ENCODE measurements around the gene TMEM143.
"Not testable (repeated sequence)": the region's sequence is repeated elsewhere in the genome, so short reads cannot be mapped to it uniquely, and the experiment has no call there.

TMEM143 gene

DNA sequence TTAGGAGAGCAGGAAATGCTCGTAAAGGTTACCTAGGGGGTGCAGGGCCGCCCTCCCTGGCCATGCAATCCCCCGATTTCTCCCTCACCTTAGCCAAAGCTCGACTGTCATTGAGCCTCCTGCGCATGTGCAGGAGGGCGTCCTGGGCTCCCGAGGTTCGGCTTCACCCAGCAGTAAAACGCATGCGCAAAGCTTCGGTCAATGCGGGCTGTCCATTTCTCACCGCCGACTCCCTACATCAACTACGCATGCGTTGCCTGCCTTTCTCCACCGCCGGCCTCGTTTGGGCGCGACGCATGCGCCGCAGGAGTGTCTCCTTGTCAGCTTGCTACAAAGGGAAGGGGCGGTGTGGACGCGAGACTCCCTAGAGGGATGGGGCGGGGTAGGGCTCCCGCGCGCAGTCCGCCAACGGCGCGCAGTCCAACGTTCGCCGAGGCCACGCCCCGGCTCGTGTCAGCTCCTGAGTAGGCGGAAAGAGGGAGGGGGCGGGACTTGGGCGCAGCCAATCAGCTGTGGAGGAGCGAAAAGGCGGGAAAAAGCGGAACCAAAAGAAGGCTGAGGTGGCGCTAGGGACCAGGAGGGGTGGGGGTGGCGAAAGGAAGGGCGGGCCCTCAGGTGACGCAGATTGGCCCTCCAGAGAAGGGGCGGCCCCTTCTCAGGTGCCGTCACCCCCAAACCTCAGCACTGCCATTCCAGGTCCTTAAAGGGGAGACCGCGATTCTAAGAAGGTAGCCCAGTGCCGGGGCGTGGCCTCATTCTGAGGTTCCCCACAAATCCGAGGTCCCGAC lies at the start of gene TMEM143, which contains the start of gene SYNGR4:
TSS of gene TMEM143 (minus strand) at position 131 of the 788 bp plus-strand sequence. CDS start at position 111, 20 bp downstream.
TSS of gene SYNGR4 (plus strand) at position 558 of the 788 bp plus-strand sequence. CDS start 1,476 bp downstream, outside the sequence.
- DNase-seq (ENCODE audit: low spot score), result peak; percentile 98

DNA sequence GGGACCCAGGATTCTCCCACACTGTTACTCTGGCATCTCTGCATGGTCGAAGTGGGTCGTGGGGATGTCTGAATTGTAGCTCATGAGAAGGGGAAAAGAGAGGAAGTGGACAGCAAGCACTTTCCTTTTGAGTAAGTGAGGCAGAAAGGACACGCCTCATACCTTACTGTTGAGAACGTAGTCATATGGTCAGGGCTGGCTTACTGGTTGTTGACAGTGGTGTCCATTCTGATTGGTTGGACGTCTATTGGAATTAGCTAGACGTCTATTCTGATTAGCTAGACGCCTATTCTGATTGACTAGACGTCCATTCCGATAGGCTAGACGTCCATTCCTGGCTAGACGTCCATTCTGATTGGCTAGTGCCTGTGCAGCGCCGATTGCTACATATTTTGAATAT lies 42.1 kb upstream of the TMEM143 start:
- DNase-seq (ENCODE audit: low spot score), result no peak

DNA sequence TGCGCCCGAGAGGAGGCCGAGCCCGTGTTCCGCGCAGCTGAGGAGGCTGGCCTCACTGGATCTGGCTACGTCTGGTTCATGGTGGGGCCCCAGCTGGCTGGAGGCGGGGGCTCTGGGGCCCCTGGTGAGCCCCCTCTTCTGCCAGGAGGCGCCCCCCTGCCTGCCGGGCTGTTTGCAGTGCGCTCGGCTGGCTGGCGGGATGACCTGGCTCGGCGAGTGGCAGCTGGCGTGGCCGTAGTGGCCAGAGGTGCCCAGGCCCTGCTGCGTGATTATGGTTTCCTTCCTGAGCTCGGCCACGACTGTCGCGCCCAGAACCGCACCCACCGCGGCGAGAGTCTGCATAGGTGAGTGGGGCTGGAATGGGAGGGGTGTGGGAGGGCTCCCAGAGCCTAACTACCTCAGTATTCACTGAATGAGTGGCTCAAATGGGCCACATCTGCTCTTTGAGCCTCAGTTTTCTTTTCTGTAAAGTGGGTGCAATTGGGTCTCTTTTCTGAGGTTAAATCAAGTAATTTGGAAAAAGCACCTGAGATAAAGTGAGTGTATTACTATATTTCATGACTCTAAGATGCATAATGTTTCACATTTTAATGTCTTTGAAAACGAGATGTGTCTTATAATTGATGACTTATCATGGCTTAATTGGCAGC lies 41.4 kb upstream of the TMEM143 start:
- DNase-seq (ENCODE audit: low spot score), result no peak

DNA sequence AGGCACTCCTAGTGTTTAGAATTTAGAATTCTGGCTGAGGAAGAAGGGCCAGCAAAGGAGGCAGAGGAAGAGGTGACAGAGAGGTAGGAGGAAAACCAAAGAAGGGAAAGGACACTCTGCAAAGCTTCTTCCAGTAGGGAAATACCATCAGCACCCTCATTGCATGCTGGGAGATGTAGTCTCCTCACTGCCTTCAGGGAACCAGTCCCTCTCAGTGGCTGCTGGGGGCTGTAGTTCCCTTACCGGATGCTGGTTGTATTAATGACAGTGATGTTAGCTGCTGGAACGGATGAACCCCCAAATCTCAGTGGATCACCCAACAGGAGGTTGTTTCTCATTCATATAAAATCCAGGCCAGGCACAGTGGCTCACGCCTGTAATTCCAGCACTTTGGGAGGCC lies 39.9 kb upstream of the TMEM143 start:
- peak; percentile 78 for DNase-seq (ENCODE audit: low spot score)

DNA sequence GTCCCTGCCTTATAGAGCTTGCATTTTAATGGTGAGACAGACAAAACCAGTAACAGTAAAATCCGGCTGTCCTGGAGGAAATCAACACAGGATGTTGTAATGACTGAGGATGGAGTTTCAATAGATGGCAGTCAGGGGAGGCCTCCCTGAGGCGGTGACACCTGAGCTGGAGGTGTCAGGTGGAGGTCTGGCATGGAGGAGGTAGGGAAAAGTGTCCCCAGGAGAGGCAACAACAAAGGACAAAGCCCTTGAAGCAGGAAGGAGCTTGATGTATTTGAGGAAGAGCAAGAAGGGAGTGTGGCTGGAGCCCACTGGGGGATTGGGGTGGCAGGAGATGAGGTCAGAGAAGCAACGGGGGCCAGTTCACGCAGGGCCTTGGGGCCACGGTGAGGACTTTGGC lies 37.5 kb upstream of the TMEM143 start:
- no peak for DNase-seq (ENCODE audit: low spot score)

DNA sequence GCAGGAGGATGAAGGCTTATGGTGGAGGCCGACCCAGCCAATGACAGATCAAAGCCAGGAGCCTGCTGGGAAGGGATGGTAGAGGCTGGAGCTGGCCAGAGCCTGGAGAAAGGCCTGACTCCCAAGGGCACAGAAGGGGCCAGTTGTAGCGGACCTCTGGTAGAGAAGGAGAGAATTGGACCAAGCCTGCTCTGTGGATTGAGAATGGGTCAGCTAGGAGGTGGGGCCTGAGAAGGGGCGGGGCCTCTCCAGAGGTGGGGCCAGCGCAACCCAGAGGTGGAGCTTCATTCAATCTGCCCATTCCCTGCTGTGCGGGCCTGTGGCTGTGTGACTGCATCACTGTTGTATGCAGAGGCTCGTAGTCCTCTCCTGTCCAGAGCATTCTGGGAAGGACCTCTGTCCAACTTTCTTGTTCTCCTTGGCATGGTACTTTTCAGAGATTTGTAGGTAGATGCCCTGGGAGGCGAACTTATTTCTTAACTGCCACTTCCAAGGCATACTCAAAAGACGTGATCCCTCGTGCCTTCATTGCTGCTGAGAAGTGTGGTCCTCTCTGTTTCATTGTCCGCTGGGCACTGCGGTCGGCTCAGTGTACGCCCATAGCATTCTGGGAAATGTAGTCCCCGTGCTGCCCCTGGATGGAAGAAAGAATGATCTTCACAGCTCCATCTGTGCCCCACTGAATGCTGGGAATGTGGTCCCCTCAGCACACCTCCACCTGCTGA lies 36.4 kb upstream of the TMEM143 start:
- no peak for DNase-seq (ENCODE audit: low spot score)

DNA sequence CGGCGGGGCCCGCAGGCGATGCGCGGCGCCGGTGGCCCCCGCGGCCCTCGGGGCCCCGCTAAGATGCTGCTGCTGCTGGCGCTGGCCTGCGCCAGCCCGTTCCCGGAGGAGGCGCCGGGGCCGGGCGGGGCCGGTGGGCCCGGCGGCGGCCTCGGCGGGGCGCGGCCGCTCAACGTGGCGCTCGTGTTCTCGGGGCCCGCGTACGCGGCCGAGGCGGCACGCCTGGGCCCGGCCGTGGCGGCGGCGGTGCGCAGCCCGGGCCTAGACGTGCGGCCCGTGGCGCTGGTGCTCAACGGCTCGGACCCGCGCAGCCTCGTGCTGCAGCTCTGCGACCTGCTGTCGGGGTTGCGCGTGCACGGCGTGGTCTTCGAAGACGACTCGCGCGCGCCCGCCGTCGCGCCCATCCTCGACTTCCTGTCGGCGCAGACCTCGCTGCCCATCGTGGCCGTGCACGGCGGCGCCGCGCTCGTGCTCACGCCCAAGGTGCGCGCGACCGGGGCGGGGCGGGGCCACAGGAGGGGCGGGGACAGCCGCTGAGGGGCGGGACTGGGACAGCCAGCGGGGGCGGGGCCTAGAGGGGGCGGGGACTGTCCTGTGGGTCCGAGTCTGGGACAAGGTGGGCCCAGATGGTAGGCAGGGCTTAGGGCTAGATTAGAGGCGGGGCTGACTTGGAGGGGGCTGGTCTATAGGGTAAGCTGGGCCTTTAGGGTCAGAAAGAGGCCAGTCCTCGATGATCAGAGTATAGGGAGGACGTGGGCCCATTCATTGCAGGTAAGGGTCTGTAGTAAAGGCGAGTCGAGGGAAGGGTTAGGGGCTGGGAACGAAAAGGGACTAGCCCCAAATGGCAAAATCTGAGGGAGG lies 34.9 kb upstream of the TMEM143 start:
- peak; percentile 93 for DNase-seq (ENCODE audit: low spot score)

DNA sequence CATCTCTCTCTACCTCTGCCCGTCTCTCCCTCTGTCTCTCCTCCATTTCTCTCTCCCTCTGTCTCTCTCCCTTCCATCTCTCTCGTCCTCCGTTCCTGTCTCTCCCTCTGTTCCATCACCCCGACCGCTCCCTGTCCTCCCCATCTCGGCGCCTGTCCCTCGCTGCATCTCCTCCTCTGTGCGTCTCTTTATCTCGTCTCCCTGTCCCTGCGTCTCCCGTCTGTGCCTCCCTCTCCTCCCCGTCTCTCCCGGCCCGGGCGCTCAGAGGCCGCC lies 34.3 kb upstream of the TMEM143 start:
- no peak for DNase-seq (ENCODE audit: low spot score)

DNA sequence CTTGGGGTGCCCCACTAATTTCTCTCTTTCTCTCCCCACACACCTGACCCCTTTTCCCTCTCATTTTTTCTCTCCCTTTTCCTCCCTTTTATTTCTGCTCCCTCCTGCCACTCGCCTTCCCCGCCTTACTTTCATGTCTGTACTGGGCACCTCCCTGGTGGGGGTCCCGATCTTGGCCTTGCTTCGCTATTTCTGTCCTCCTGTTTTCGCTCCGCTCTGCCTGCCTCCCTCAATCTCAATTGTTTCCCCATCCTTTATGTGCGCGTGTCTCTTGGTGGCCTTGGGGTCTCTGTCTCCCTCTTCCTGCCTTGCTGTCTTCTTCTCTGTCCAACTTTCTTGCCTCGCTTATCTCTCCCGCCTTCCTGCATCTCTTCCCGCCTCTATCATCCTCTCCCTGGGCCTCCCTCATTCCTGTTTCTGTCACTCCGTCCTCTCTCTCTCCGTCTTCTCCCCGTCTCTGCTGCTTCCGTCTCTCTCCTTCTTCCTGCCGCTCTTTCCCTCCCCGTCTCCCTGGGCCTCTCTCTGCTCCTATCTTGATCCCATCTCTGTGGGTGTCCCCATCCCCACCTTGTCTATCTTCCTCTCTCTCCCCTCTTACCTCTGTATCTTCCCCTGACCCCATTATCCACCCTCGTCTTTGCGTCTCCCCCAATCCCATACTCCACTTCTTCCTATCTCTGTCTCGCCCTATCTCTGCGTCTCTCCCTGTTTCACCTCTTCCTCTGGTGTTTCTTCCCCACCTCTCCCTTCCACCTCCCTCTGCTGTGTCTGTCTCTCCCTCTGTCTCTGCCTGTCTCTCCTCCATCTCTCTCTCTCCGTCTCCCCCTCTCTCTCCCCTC lies 33.7 kb upstream of the TMEM143 start:
- no peak for DNase-seq (ENCODE audit: low spot score)

DNA sequence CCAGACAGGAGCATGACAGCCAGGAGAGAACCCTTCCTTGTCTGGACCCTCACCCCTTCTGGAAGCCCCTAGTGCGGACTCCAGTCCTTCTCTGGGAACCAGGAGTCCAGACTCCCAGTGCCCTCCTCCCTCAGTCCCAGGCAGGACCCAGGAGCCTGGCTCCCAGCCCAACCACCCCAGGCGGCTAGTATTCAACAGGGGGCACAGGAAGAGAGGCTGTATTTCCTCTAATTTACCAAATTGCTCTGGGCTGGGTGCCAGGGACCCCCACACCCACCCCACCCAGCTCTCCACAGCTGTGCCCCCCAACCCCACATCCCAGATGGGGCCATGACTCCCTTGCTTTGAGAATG lies 33.1 kb upstream of the TMEM143 start:
- no peak for DNase-seq (ENCODE audit: low spot score)

DNA sequence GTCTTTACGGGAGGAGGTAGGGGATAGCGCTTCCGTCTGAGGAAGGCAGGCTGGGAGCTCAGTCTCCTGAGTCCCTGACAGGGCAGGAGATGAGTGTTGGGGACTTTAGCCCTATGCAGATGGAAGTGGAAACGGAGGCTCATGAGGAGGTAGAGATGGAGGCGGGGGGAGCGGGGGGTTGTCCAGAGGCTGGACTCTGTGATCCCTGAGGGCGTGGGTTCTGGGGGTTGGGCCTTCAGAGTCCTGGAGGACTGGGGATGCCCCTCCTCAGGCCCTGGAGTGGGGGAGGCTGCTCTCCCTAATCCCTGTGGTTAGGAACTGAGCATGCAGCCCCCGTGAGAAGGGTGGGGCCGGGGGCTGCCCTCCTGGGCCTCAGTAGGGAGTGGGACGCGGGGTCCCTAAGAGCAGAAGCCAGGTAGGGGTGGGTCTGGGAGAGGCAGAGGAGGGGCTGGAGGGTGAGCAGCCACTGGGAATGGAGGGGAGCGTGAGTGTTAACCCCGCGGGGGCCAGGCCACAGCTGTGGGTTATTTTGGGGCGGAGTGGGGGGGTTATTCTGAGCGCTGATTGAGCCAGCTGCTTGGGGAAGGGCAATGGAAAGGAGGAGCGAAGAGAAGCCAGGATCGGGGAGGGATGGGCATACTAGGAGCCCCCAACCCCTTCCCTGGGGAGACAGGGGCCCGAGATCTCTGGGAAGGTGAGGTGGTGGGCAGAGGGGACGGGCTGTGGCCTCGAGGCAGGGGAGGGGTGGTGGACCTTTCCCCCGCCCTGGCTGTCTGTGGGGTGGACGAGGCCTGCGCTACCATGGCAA lies 32.5 kb upstream of the TMEM143 start:
- no peak for DNase-seq (ENCODE audit: low spot score)

DNA sequence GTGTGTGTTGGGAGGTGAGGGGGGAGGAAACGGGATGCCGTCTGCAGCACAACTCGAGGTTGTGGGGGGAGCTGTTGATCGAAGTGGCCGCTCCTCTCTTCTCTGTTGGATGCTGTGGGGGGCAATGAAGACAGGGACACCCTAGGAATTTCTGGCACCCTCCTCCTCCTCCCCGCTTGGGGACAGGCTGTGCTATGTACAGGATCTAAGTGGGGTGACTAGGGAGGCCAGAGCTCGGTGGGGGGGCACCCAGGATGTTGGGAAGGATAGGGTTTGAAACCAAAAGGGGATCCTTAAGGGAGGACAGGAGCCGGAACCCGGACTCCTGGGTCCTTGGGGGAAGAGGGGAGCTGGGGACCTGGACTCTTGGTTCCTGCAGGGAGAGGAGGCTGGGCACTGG lies 31.8 kb upstream of the TMEM143 start:
- no peak for DNase-seq (ENCODE audit: low spot score)

DNA sequence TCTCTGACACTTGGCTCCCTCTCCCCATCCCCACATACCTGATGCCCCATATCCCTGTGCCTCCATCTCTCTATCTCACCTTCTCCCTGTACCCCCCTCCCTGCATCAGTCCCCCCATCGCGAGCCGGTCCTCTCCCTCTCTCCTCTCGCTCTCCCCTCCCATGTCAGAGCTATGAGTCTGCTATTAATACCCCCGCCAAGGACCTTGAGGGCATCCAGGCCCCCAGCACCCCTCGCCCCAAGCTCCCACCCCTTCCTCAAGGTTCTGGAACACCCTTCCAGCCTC lies 31.4 kb upstream of the TMEM143 start:
- DNase-seq (ENCODE audit: low spot score), result no peak

DNA sequence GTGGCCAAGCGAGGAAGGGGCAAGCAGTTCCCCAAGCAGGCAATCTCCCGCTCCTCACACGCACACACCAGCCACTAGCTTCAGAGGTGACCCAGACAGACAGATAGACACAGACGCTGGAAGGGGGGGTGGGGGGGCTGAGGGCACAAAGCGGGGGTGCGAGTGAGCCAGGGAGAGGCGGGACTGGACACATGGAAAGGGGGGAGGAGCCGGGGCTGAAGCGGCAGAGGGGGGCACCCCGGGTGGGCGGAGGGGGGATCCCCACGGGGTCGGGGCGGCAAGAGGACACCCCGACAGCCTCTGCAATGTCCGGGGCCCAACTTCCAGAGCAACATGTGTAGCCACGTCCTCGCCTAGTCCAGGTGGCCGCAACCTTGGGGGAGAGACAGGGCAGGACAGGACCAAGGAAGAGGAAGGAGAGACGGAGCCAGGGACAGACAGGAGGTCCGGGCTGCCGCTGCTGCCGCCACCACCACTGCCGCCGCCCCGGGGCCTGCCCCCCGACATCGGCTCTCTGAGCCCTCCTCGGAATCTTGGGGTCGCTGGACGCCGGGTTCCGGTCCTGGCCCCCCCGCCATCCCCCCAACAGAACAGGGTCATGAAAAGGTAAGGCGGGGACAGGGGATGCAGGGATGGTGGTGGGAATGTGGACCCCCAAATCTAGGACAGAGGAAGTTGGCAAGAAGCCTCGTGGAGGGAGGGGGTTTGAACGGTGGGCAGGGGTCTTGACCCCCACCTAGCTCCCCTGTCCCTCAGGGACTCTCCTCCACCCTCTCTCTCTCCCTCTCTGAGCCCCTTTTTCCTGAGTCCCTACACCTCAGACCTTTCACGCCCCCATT lies 30.8 kb upstream of the TMEM143 start:
- DNase-seq (ENCODE audit: low spot score), result no peak

DNA sequence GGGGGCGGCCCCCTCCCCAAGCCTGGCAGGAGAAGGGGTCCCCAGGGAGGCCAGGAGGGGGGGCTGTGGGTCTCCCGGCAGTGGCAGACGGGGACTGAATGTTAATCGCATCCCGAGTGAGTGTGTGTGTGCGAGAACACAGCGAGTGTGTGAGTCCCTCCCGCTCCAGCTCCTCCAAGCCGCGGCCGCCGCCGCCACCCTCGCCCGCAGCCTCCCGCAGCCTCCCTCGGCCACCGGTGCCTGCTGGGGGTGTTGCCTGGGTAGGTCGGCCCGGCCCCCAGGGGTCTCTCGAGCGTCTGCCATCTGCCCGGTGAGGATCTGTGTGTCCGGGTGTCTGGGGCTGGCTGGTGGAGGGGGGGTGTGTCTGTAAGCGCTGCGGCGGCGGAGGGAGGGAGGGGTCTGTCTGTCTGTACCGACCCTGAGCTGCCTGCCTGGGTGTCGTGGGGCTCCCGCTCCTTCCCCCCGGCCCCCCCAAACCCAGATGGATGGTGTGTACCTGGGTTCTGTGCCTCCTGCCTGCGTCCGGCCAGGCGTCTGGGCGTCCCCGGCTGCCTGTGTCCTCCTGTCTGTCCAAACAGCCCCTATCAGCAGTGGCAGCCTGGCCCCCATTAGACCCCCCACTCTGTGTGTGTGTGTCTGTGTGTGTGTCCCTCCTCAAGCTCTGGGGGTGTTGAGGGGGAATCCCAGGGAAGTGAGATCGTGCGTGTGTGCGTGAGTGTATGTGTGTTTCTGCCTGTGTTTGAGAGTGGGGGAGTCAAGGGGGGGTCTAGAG lies 30.0 kb upstream of the TMEM143 start, which contains the start of gene GRIN2D:
TSS of gene GRIN2D (plus strand) at position 110 of the 772 bp plus-strand sequence. CDS start 4,725 bp downstream, outside the sequence.
- DNase-seq (ENCODE audit: low spot score), result peak; percentile 86

DNA sequence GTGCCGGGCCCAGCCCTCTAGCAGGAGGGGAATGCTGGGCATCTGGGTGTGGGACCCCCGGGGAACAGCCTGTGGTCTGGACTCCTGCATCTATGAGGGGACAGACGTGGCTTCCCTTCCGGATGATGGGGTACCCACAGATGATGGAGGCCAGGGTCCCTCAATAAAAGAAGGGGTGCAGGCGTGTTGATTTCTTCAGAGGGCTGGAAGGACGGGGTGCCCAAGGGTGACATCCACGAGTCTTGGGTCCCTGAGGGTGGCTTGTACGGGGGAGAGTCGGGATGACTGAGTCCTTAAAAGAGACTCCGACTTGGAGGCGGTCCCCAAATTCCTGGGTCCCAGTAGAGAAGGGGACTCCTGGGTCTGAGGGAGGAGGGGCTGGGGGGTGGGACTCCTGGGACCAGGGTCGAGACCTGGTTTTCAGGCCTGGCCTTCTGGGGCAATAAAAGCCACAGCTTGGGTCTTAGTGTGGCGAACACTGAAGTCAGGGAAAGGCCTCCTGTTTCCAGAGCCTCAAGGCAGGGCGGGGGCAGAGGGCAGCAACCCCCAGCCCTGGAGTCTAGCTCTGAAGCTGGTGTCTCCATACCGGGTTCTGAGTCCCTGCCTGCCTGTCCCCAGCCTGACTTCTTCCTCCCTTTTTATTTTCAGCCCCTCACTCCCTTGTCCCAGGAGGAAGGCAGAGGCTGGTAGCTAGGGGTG lies 29.3 kb upstream of the TMEM143 start:
- DNase-seq (ENCODE audit: low spot score), result no peak

DNA sequence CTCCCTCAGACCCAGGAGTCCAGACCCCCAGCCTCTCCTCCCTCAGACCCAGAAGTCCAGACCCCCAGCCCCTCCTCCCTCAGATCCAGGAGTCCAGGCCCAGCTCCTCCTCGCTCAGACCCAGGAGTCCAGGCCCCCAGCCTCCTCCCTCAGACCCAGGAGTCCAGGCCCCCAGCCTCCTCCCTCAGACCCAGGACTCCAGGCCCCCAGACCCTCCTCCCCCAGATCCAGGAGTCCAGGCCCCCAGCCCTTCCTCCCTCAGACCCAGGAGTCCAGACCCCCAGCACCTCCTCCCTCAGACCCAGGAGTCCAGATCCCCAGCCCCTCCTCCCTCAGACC lies 28.2 kb upstream of the TMEM143 start:
- not testable (repeated sequence) for DNase-seq (ENCODE audit: low spot score)

All from D341Med (cell line).